COLO668 (cell line): ENCODE results near the gene FAM171A1.
"Not testable (repeated sequence)": the region's sequence is repeated elsewhere in the genome, so short reads cannot be mapped to it uniquely, and the experiment has no call there.

Experiments used
- DNase-seq: peaks from one replicate; lab custom pipeline; 2025; ENCODE audit not compliant: unreplicated experiment; lab: John Stamatoyannopoulos, UW

Gene FAM171A1

GRCh38 chr10:15345450-15345849 lies 25.6 kb downstream of the FAM171A1 start:
- no peak for DNase-seq

- peak; percentile 42 for DNase-seq
These were observed 26.2 kb downstream of the FAM171A1 start for GRCh38 chr10:15344876-15345285.

DNA sequence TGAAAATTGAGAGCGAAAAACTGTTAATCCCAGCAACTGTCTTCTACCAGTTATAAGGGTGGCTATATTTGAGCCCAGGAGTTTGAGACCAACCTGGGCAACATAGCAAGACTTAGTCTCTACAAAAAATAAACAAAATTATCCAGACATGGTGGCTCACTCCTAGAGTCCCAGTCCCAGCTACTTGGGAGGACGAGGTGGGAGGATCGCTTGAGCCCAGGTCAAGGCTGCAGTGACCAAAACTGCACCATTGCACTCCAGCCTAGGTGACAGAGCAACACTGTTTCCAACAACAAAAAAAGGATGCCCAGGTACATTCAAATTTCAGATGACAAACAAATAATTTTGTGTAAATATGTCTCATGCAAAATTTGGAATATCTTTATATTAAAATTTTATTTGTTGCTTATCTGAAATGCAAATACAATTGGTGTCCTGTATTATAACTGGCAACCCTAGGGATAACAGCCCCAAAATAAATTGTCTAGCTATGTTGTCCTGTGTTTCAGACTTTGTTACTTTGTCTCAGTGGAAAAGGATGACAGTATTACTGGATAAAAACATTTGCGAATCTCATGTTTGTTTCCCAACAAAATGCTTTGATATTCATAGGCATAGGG lies 26.7 kb downstream of the FAM171A1 start:
- no peak for DNase-seq

GRCh38 chr10:15342970-15343369 lies 28.1 kb downstream of the FAM171A1 start:
- DNase-seq, result no peak

GRCh38 chr10:15341502-15342128 lies 29.5 kb downstream of the FAM171A1 start:
- DNase-seq, result no peak

DNA sequence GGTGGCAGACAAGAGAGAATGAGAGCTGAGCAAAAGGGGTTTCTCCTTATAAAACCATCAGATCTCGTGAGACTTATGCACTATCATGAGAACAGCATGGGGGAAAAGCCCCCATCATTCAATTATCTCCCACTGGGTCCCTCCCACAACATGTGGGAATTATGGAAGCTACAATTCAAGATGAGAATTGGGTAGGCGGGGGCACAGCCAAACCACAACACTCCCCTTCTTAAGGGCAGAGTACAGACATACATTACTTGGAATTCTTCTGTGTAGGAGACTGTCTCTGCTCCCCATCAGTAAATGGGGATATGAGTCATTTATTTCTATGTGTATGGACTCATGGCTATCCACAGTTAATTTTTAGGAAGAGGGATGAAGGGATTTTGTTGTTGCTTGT lies 31.2 kb downstream of the FAM171A1 start:
- DNase-seq, result no peak

DNA sequence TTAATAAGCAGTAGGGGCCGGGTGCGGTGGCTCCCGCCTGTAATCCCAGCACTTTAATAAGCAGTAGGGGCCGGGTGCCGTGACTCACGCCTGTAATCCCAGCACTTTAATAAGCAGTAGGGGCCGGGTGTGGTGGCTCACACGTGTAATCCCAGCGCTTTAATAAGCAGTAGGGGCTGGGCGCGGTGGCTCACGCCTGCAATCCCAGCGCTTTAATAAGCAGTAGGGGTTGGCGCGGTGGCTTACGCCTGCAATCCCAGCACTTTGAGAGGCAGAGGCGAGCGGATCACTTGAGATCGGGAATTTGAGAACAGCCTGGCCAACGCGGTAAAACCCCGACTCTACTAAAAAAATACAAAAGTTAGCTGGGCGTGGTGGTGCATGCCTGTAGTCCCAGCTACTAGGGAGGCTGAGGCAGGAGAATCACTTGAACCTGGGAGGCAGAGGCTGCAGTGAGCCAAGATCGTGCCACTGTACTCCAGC lies 33.6 kb downstream of the FAM171A1 start:
- DNase-seq, result not testable (repeated sequence)

GRCh38 chr10:15336211-15336610 lies 34.9 kb downstream of the FAM171A1 start:
- no peak for DNase-seq

DNA sequence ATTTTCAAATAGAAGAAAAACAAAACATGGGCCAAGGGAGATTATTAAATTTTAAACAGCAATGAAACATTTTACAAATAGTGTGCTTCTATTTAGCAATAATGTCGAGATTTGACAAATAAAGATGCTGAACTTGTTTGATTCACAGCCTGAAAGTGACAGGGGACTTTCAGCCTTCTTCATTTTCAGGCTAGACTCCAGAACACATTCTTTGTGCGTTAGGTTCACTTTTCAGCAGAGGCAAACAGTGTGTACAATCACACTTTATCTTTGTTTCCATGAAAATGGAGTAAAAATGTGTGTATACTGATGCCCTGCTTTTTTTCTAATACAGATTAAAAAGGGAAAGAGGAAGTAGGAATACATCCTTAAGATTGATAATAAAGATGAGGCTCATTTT lies 35.6 kb downstream of the FAM171A1 start:
- no peak for DNase-seq

- DNase-seq, result no peak
These were observed 36.3 kb downstream of the FAM171A1 start for GRCh38 chr10:15334650-15335323.

DNA sequence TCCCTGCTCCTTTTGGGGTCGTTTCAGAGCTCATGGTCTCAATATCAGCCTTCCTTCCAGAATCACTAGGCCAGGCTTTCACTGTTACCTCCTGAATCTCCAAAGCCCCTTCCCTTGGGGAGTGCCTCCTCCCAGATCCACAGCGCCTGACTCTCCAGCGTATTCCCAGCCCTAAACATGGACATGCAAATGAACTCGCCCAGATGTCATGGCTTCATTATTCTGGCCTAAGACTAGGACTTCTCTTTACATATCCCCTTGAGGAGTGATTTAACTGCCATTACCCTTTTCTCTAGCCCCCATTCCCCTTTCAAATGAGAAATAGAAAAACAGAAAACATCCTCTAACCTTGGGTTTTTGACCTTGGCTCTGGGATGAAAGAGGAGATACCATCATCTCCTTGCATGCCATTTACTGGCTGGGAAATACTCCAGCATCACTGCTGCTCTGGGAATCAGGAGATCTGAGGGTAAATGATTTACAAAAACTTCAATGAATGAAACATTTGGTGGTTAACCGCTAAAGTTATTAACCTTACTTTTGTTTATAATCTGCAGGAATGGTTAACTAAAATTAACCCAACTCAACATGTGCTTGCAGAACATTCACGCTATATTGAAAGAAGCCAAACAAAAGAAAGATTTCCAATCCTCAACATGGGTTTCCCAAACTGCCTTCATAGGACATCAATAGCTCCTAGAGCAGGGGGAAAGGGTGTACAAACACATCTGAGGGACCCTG lies 37.0 kb downstream of the FAM171A1 start:
- no peak for DNase-seq

GRCh38 chr10:15333181-15333580 lies 37.9 kb downstream of the FAM171A1 start:
- DNase-seq, result not testable (repeated sequence)

GRCh38 chr10:15331461-15331860 lies 39.6 kb downstream of the FAM171A1 start:
- no peak for DNase-seq

GRCh38 chr10:15329437-15329836 lies 41.7 kb downstream of the FAM171A1 start:
- no peak for DNase-seq

GRCh38 chr10:15325944-15326284 lies 45.2 kb downstream of the FAM171A1 start:
- DNase-seq, result no peak

GRCh38 chr10:15325243-15325943 lies 45.7 kb downstream of the FAM171A1 start:
- no peak for DNase-seq

DNA sequence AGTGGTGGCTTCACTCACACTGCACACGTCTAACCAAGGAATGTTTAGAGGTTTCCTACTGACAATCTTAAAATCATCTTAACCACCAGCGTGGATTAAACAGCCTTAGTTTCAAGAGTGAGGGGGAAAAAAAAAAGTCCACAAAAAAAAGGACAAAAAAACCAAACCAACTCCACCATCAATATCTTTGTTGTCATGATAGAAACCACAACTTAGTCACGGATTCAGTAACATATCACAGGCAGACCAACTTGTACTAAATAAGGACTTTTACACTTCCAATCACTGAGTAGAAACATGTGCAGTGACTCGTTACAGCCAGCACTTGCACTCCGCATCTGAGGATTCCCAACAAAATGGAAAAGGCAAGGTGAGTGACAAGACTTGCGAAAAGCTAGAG lies 46.5 kb downstream of the FAM171A1 start:
- no peak for DNase-seq

- no peak for DNase-seq
These were observed 47.0 kb downstream of the FAM171A1 start for GRCh38 chr10:15324113-15324512.

- no peak for DNase-seq
These were observed 48.7 kb downstream of the FAM171A1 start for GRCh38 chr10:15322356-15322755.

GRCh38 chr10:15321431-15322341 lies 49.4 kb downstream of the FAM171A1 start:
- no peak for DNase-seq
